HG03469 (cell line): ENCODE measurements around the gene CHCHD6.

ENCODE experiments used
- ATAC-seq: cut with Tn5 transposase; IDR thresholded peaks from one replicate; pipeline ENCODE4 v1.9.1; 2021; ENCODE audit warnings: mild to moderate bottlenecking, moderate library complexity, moderate number of reproducible peaks; ENCODE audit not compliant: unreplicated experiment

The CHCHD6 gene

DNA sequence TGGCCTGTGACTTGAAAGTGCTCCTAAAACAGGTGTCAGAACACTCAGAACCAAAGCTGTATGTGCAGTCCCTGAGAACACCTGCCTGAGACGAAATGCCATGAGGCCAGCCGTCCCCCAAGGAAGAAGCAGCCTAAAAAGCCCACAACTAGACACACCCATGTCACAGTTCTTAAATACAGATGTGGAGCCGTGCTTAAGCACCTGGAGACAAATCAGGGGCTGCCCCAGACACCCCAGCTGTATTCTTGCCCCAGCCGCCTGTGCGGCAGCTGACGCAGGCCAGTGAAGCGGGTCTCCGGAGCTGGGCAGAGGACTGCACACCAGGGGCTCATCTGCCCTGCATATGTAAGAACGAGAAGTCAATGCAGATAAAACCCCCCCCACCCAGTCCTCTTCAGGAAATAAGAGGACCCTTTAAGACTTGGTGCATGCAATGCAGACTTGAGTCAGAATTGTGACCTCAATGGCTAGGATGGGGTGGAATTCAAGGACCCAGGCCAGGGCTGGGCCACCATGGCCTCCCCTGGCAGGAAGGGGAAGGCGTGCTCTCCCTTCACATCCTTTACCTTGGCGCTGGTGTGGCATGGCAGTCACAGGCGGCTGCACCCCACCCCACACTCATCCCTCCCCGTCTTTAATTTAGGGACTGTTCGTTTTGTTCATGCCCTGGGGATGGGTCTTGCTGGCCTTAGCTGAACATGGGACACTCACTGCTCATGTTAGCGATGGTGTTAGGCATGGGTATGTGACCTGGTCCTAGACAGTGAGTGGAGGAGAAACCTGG is 251.2 kb downstream of the CHCHD6 start:
- ATAC-seq: peak; percentile 51

- ATAC-seq: no peak
Observed at GRCh38 chr3:126956361-126956760, 252.3 kb downstream of the CHCHD6 start.

- ATAC-seq: no peak
Observed at GRCh38 chr3:126956866-126957650, 253.0 kb downstream of the CHCHD6 start.

DNA sequence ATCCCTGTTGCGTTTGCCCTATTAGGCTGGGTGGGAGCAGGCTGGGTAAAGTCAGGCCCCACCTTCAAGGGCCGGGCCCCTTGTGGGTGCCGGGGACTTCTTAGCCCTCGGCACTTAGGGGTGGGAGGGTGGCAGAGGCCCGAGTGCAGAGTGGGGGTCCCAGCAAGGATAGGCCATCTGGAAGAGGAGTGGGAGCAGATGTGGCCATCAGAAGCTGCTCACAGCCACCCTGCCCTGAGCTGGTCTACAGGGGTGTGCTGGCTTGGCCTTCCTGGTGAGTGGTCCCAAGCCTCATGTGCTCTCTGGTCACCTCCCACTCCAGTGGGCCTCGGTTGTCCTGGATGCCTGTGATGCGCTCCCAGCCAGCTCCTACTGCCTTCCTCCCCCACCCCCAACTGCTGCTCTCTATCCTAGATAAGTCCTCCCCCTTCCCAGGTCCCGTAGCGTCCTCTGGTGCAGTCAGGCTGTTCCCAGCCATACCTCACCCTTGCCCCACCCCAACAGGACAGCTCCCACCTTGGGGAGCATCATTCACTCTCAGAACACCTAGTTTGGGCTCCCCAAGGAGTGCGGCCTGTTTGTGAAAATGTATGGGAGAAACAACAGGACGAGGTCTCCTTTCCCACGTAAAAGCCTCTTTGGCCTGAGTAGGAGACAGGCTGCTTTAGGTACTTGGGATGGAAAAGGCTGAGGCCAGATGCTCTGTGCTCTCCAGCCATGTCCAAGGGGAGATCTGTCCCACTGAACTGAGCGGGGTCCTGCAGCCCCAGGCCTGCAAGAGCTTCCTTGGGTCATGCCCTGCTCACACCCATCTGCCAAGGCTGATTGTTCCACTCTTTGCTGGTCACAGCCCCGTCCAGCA is 254.0 kb downstream of the CHCHD6 start:
- no peak for ATAC-seq

DNA sequence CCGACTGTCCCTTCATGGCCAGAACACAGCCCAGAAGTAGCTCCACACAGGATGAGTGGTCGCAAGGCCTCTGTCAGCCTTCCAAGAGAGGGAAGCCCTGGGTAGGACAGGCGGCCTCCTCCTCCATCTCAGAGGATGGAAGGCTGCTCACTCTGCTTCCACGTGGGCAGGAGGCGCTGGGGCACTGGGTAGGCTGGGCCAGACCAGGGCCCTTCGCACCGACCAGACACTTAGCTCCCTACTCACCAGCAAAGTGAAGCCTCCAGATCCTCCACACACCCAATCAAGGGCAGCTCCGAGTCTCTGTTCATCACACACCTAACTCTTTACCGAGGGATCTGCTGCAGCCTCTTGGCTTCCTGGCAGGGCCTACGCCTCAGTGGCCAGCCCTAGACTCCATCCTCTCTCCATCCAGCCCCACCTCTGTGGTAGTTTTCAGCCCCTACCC is 254.6 kb downstream of the CHCHD6 start:
- no peak for ATAC-seq

- ATAC-seq: no peak
Observed at GRCh38 chr3:126959136-126959920, 255.3 kb downstream of the CHCHD6 start.

GRCh38 chr3:126959921-126960603 is 256.0 kb downstream of the CHCHD6 start:
- ATAC-seq: no peak

DNA sequence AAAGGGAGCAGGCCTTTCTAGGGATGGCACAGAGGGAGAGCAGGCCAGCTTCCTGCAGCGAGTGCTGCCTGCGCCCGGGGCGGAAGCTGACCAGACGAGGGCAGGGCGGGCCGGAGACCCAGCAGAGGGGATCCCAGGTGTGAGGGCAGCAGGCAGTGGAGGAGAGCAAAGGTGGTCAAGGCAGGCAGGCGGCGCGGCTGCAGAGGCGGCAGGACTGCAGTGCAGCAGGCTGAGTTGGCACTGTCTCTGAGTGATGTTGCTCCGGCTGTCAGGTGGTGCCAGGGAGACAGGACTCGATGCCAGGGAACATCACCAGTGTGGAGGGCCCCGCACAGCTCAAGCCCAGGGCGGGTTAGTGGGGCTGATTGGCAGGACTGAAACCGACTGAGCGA is 256.6 kb downstream of the CHCHD6 start:
- ATAC-seq: no peak

- no peak for ATAC-seq
Observed at GRCh38 chr3:126961191-126961790, 257.3 kb downstream of the CHCHD6 start.

- ATAC-seq: no peak
Observed at GRCh38 chr3:126961791-126962461, 257.9 kb downstream of the CHCHD6 start.

DNA sequence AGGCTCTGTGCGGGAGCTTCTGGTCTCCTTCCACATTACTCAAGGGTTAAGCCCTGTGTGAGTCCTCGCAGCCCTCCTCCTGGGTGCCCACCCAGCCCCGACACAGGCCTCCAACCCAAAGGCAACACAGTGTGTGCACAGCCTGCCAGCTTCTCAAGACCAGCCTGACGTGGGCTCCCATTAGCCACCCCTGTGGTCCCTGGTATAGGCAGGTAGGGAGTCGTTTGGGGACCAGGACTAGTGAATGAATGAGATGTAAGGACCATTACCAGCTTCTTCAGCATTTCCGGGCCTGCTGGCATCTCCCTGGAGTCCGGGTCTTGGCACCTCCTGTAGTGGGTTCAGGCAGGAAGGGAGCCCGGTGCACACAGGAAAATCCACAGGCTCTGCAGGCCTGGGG is 258.7 kb downstream of the CHCHD6 start:
- ATAC-seq: no peak

DNA sequence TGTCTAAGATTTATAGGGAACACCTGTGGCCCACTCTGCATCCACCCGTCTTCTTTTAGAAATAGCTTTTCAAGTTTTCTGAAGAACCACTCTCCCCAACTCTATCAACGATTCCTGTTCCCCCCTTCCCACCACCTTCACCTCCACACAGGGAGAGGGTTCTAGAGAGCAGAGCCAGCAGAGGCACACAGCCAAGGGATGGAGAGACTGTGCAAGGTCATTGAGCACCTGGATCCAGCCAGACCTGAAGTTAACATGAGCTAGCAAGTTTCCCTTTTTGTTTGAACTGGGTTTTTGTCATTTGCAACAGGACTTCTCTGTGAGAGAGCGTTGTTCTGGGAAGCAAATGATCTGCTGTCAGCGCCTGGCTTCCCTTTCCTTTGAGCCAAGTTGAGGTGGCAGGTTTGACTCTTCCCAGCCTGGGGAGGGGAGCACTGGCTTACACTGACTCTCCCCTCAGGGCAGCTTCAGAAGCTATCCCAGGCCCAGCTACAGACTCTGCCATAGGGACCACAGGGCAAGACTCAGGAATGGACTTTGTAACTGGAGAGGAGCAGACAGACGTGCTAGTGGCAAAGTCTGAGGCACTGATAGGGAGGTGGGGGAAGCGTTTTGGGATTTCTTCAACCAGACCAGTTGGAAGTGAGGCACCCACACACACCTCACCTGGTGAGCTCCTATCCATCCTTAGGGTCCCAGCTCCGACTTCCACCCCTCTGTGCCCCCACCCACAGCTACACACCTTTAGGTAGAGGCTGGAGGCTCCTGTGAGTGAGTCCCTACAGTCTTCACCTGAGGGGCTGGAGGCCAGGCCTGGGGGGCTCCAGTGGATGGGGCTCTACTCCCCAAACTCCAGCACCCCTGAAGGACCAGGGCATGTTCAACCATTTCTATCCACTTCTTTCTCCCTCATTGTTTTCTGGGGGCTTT is 259.5 kb downstream of the CHCHD6 start:
- no peak for ATAC-seq

- no peak for ATAC-seq
Observed at GRCh38 chr3:126964261-126964660, 260.2 kb downstream of the CHCHD6 start.

GRCh38 chr3:126964950-126965349 is 260.9 kb downstream of the CHCHD6 start:
- ATAC-seq: no peak

DNA sequence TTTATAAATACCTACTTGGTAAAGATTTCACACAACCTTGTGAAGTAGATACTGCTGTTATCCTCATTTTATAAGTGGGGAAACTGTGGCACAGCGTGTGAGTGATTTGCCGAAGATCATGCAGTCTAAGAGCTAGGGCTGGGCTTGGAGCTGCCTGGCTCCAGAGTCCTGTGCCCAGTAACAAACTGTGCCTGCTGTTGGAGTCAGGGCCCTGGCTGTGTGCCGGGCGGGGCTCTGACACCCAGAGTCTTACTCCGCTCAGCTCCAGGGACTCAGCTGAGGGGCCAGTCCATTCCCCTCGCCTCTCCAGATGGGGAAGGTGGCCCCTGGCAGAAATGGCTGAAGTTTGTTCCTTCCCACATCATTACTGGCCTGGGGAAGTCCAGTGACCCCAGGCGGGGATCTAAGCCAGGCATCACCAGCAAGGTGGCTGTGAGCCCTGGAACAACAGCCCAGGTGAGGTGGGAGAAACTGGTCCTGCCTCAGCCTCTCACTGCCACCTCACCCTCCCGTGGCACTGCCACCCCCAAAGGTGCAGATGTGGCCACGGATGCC is 261.6 kb downstream of the CHCHD6 start:
- ATAC-seq: no peak

GRCh38 chr3:126967386-126967785 is 263.3 kb downstream of the CHCHD6 start:
- no peak for ATAC-seq
